Activated CD4-positive, alpha-beta T cell treated with anti-CD3 and anti-CD28 coated beads, Interleukin-2, amount 50 U/mL, for 1 hour (primary cell): ENCODE data around the gene PRSS50.
"Not testable (repeated sequence)": the region's sequence is repeated elsewhere in the genome, so short reads cannot be mapped to it uniquely, and the experiment has no call there.

ENCODE experiments used
- DNase-seq: peaks from one replicate; pipeline ENCODE4 v3.0.0-alpha.2; 2020

Gene PRSS50

GRCh38 chr3:46708401-46709156 is 9.1 kb downstream of the PRSS50 start:
- no peak for DNase-seq

DNA sequence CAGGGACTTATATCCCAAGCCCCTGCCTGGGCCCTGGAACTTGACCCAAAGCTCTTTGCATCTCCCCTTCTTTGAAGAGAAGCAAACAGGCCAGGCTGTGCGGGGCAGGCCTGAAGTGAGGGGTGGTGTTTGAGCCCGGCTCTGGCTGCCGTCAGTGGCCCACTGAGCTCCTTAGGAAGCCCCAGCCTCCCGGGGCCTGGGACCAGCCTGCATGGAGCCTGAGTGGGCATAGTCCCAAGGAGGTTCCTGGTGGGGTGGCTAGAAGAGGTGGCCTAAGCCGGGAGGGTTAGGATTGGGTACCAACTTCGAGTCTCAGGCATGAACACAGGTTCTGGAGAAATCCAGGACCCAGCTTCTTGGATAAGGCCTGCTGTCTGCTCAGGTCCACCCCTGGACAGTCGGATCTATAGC is 10.1 kb downstream of the PRSS50 start:
- DNase-seq: no peak

- DNase-seq: no peak
Observed at GRCh38 chr3:46706771-46707582, 10.7 kb downstream of the PRSS50 start.

GRCh38 chr3:46705751-46706552 is 11.7 kb downstream of the PRSS50 start:
- no peak for DNase-seq

DNA sequence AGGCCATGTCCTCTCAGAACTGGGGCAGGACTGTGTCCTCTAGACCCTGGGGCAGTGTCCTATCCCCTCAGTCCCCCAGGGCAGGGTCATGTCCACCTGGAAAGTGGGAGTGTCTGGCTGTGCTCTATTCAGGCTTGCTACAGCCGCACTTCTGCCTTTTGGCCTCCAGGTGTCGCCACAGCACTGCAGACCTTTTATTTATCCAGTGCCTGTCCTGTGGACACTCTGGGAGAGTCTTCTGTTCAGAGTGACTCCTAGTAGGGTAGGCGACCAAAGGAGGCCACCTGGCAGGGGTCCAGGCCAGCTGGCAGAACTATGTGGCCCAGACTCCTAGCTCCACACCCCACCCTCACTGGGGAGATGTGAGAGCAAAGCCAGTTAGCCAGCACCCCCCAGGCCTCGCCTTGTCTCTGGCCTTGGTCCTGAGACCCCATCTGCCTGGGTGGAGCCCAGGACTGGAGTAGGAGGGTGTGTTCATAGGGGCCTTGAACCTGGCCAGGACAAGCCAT is 12.6 kb downstream of the PRSS50 start:
- DNase-seq: peak; percentile 65

- DNase-seq: not testable (repeated sequence)
Observed at GRCh38 chr3:46704346-46704745, 13.3 kb downstream of the PRSS50 start.

GRCh38 chr3:46703013-46703520 is 14.6 kb downstream of the PRSS50 start:
- DNase-seq: no peak

DNA sequence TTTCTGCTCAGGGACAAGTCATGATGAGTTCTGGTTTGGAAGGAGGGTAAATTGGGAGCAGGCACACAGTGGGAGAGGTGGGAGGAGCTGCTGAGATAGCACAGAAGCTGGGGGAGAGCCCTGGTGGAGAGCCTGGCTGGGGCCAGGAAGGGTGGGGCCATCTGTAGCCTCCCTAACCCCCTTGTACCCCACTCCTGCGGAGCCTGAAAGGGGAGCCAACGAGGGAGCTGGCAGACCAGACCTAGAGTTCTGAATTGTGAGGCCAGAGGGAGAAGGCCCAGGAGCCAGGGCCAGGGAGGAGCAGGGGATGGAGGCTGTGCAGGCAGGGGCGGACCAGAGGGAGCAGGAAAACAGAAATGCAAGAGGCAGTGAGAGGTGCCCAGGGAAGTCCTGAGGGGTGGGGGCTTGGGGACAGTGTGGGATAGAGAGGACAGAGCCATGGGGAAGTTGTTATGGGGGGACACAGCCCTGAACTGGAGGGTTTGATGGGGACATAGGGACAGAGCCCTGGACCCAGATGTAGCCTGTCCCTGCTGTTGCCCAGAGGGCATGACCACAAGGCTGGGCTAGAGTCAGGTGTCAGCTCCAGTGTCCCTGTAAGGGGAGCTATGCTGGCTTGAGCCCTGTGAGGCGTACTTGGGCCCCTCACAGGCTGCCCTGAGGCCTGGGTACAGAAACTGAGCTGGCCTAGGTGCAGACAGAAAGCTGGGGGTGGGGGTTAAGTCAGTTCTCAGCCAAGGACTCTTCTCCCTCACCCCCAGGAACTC is 15.2 kb downstream of the PRSS50 start:
- no peak for DNase-seq

GRCh38 chr3:46701181-46701939 is 16.3 kb downstream of the PRSS50 start, which contains the start of gene TMIE:
TMIE (plus strand) TSS chr3:46701392; CDS start chr3:46701488, 96 bp downstream.
- DNase-seq: no peak

DNA sequence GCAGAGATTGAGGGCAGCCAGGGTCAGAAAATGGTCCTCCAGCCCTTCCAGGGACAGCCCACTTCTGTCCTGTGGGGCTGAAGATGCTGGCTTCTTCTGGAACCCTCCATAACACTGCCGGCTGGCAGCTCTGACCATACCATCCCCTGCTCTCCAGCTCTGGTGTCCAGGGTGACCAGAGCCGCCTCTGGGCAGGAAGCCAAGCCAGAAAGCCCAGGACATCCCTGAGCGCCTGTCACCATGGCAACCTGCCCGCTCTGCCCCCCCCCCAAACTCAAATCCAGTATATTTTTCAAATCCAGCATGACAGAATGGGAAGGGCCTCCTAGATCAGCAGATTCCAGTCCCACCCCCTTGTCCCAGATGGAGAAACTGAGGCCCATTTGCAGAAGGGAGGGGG is 16.9 kb downstream of the PRSS50 start:
- no peak for DNase-seq

DNA sequence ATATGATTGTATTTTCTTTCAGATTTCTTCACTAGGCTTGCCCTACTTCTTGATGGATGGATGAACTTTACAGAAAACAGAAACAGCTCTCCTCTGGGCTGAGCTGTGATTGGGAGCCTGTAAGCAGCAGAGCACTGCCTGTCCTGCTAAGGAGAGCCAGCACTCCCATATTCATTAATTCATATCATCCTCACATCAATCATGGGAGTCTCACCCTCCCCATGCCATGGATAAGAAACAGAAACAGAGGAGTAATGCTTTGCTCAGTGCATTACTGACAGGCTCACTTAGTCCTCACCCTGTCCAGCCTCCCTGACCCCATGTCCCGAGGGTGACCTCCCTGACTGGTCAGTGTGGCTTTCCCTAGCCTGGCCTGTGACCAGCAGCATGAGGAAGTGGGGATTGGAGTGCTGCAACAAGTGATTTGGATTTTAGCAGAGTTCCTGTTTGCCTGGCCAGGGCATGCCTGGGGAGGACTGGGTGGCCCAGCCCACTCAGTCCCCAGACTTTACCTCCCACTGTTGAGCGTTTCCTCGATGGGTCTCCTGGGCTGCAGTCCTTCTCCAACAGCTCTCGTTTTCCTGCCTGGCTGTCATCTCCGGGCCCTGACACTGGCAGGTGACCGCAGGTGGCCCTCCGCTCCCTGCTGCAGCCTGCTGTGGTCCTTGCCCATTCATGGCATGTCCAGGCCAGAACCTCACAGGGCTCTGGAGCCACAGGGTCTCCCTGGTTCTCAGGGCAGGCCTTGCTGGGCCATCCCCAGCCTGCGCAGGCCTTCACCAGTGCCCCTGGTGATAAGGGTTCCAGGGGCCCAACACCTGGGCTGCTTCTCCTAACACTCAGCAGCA is 17.8 kb downstream of the PRSS50 start:
- DNase-seq: no peak

DNA sequence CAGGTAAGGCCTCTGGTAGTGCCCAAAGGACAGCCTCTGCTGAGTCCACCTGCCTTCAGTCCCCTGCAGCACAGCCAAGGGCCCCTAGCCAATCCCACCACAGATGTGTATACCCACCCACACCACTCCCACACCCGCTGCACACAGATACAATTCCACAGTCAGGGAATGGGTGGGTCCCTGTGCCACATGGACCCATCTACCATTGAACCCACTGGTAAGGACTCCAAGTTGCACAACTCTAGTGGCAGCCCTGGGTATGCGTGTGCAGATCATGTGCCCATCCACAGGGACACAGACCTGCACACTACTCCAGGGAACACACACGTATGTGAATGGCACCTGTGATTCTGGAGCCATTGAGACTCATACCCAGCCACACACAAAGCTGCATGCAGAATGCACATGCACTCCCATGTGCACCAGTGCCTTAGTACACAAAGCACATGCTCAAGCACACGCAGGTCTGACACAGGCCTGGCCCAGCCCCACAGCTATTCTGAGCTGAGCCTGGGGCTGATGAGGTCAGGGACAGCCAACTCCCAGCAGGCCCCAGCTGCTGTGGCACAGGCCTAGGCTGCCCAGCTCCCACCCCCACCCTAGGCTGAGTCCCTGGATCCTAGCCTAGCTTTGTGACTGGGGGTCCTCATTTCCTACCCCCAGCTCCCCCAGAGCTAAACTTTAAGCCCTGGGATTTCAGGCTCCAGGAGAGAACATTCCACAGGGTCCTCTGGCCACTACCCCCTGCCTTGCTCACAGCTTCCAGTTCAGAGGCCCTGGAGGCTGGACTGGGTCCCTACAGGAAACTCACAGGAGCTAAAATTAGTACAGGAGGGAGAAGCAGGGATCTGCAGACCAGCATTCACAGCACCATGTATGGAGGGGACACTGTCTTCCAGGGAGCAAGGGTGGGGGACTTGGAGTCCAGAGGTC is 21.4 kb downstream of the PRSS50 start:
- DNase-seq: no peak

DNA sequence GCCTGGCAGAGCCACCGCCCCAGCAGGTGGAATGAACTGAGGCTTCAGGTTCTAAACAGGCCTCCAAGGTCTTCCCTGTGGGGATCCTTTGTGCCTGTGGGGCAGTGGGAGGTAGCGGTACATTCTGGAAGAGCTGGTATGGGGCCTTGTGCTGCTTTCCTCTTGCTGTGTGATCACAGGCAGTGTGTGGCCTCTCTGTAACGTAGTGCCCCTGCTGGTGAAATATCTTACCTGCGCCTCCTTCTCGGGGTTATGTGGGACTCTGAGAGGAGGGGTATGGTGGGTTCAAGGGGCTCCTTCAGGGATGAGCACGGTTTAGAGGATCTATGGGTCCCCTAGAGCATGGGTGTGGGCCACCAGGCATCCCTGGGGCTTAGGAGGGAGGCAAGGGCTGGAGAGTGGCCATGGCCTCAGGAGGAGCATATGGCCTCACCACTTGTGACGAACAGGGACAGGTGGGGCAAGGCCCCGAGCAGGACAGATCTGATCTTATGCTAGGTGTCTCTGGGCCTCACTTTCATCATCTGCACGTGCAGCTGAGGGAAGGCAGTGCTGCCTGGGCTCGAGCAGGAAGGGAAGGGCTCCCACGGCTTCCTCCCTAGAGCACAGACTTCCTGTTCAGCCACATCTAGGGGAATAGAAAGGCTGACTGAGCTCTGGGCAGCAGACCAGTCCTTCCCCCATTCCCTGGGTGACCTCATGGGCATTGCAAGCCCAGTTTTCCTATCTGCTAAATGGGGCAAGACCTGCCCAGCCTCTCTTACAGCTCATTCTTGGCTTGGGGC is 22.3 kb downstream of the PRSS50 start:
- DNase-seq: peak; percentile 37

GRCh38 chr3:46694520-46694919 is 23.1 kb downstream of the PRSS50 start:
- DNase-seq: no peak

GRCh38 chr3:46693892-46694226 is 23.8 kb downstream of the PRSS50 start:
- DNase-seq: peak; percentile 49

DNA sequence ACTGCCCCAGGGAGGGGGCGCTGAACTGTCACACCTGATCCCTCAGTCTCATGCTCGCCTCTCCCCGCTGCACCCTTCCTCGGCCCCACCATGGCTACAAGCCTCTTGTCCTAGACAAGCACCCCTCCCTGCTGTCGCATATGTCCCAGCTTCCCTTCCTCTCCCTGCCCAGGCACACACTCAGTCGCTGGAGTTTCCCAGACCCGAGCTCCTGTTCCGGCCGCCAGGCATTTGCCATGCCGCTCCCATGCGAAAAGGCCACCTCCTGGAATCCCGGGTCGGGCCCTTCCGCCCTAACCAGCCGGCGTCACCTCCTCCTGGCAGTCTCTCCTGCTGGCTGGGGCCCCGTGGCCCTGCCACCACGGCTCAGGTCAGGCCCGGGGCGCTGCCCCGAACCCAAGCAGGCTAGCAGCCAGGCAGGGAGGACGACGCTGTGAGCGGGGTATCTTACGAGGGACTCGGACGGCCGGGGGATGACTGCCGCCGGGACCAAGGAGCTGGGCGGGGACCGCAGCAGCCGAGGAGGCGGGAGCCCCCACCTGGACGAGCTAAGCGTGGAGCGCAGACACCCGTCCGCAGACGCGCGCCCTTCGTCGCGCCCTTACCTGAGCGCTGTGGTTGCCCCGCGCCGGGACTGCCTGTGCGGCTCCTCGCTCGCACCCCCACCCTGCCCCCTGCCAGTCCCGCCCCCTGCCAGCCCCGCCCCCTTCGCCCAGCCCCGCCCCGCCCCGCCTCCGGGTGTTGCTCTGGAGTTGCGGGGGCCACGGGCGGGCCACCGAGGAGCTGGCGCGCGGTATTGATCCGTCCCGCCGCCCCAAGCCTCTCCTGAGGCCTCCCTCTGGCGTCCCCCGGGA is 24.4 kb downstream of the PRSS50 start, which contains the start of gene ALS2CL:
Gene ALS2CL, minus strand, starts transcription at position 642 of the 854 bp plus-strand sequence. CDS start 4,239 bp downstream, outside the sequence.
- peak; percentile 73 for DNase-seq

DNA sequence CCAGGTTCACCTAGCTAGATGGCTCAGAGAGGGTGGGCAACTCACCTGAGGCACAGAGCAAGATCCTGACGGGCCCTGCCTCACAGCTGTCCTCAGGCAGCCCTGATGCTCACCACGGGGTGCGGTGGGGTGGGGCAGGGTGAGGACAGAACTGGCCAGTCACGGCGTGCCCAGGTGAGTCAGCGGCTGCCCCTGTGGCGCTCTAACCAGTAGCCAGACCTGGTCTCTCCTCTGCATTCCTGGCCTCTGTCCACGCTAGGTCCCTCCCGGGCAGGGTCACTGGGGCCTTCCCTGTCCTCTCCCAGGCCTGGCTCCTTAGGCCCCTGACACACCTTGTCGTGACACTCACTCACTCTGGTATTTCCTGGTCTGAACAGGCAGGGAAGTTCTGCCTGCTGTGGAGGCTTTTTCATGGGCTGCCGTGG is 25.1 kb downstream of the PRSS50 start:
- DNase-seq: no peak
